ENCODE results near the gene SIGLECL1.

SIGLECL1 gene

GRCh38 chr19:51242881-51243630, 7.8 kb upstream of the SIGLECL1 start:
- no peaks in the 10 kb centered on the region for H3F3A ChIP-seq (ENCODE audit: control insufficient read depth, insufficient read depth)

GRCh38 chr19:51246164-51246552, 4.7 kb upstream of the SIGLECL1 start:
- Histone ChIP-seq H3K4me1 (ENCODE audit: control insufficient read depth, low read length) (peaks cover 7% of the 10 kb centered on the region), H3K9me2 (replicated peaks; ENCODE audit: control insufficient read depth, low read length) (no peaks in the 10 kb centered on the region), H3K27ac (ENCODE audit: low read depth, low read length) (no peak overlapping the region), H3K79me2 (ENCODE audit: control insufficient read depth, low read length) (no peaks in the 10 kb centered on the region), H3F3A (ENCODE audit: control insufficient read depth, insufficient read depth) (no peaks in the 10 kb centered on the region), H3K9me3 (ENCODE audit: control insufficient read depth, insufficient read depth, low read length) (peaks cover 6% of the 10 kb centered on the region; the same call in 1 of the 2 replicates), H3K4me3 (ENCODE audit: low read length) (no peak overlapping the region), H3K4me2 (ENCODE audit: low read length) (no peak overlapping the region), H4K20me1 (ENCODE audit: control insufficient read depth, insufficient read depth, low read depth, low read length) (no peaks in the 10 kb centered on the region), H3K36me3 (ENCODE audit: control insufficient read depth, low read length) (peaks cover 9% of the 10 kb centered on the region), H3K27me3 (ENCODE audit: control insufficient read depth, low read length) (no peaks in the 10 kb centered on the region)
- TF ChIP-seq EZH2phosphoT487 (IDR thresholded peaks at IDR 0.05; ENCODE audit: borderline replicate concordance, low read length) (no peak), CTCF (IDR thresholded peaks at IDR 0.05; ENCODE audit: low read depth, low read length, poor library complexity, severe bottlenecking) (no peak)

More at GRCh38 chr19:51242881-51243630, 7.8 kb upstream of the SIGLECL1 start:
- Histone ChIP-seq H4K20me1 (ENCODE audit: control insufficient read depth, insufficient read depth, low read depth, low read length) (no peaks in the 10 kb centered on the region), H3K27ac (ENCODE audit: low read depth, low read length) (no peak overlapping the region), H3K4me3 (ENCODE audit: low read length) (no peak overlapping the region), H3K79me2 (ENCODE audit: control insufficient read depth, low read length) (no peaks in the 10 kb centered on the region), H3K27me3 (ENCODE audit: control insufficient read depth, low read length) (no peaks in the 10 kb centered on the region), H3K36me3 (ENCODE audit: control insufficient read depth, low read length) (peaks cover 25% of the 10 kb centered on the region), H3K4me2 (ENCODE audit: low read length) (no peak overlapping the region), H3K9me3 (ENCODE audit: control insufficient read depth, insufficient read depth, low read length) (no peaks in the 10 kb centered on the region), H3K4me1 (ENCODE audit: control insufficient read depth, low read length) (peaks cover 3% of the 10 kb centered on the region), H3K9me2 (replicated peaks; ENCODE audit: control insufficient read depth, low read length) (no peaks in the 10 kb centered on the region)
- TF ChIP-seq EZH2phosphoT487 (IDR thresholded peaks at IDR 0.05; ENCODE audit: borderline replicate concordance, low read length) (no peak), CTCF (IDR thresholded peaks at IDR 0.05; ENCODE audit: low read depth, low read length, poor library complexity, severe bottlenecking) (no peak)

GRCh38 chr19:51247972-51248590, 2.8 kb upstream of the SIGLECL1 start:
- Histone ChIP-seq H3K4me3 (ENCODE audit: low read length) (no peak overlapping the region), H3K27ac (ENCODE audit: low read depth, low read length) (no peak overlapping the region), H3K79me2 (ENCODE audit: control insufficient read depth, low read length) (no peaks in the 10 kb centered on the region), H3K4me2 (ENCODE audit: low read length) (no peak overlapping the region), H3K9me2 (replicated peaks; ENCODE audit: control insufficient read depth, low read length) (no peaks in the 10 kb centered on the region), H3F3A (ENCODE audit: control insufficient read depth, insufficient read depth) (no peaks in the 10 kb centered on the region), H4K20me1 (ENCODE audit: control insufficient read depth, insufficient read depth, low read depth, low read length) (no peaks in the 10 kb centered on the region), H3K9me3 (ENCODE audit: control insufficient read depth, insufficient read depth, low read length) (peaks cover 7% of the 10 kb centered on the region; the same call in 1 of the 2 replicates), H3K4me1 (ENCODE audit: control insufficient read depth, low read length) (peaks cover 7% of the 10 kb centered on the region), H3K27me3 (ENCODE audit: control insufficient read depth, low read length) (no peaks in the 10 kb centered on the region), H3K36me3 (ENCODE audit: control insufficient read depth, low read length) (peaks cover 4% of the 10 kb centered on the region)
- TF ChIP-seq EZH2phosphoT487 (IDR thresholded peaks at IDR 0.05; ENCODE audit: borderline replicate concordance, low read length): no peak
- TF ChIP-seq CTCF (IDR thresholded peaks at IDR 0.05; ENCODE audit: low read depth, low read length, poor library complexity, severe bottlenecking): no peak

All from DOHH2 (cell line).